Mesodermal cell (in vitro differentiated cells): Measurements from ENCODE around the gene PIN1. TPM values are rescaled to one million over a fixed set of nuclear protein-coding genes. Genes with fewer than 3 reads are reported as not detected.
"Not testable (repeated sequence)": the region's sequence is repeated elsewhere in the genome, so short reads cannot be mapped to it uniquely, and the experiment has no call there.

Experiments
- H3K27ac ChIP-seq: 2 replicates; pipeline ENCODE4 v1.7.0; 2013; ENCODE audit warnings: mild to moderate bottlenecking, low read depth, low read length, moderate library complexity; ENCODE audit not compliant: severe bottlenecking
- H3K36me3 ChIP-seq: 2 replicates; pipeline ENCODE4 v1.7.1; 2013; ENCODE audit warnings: mild to moderate bottlenecking, low read length, moderate library complexity; ENCODE audit not compliant: control insufficient read depth, insufficient read depth
- H3K4me1 ChIP-seq: one replicate; pipeline ENCODE4 v1.7.1; 2013; ENCODE audit warnings: mild to moderate bottlenecking, low read length; ENCODE audit not compliant: insufficient read depth, control insufficient read depth, poor library complexity, severe bottlenecking
- H3K4me3 ChIP-seq: 2 replicates; pipeline ENCODE4 v1.7.0; 2013; ENCODE audit warnings: low read length, control low read depth, mild to moderate bottlenecking; ENCODE audit not compliant: insufficient read depth, poor library complexity, severe bottlenecking; ENCODE audit errors: extremely low read depth
- H3K9me3 ChIP-seq: 2 replicates; pipeline ENCODE4 v1.7.1; 2013; ENCODE audit warnings: mild to moderate bottlenecking, low read length, moderate library complexity; ENCODE audit not compliant: control insufficient read depth
- WGBS, 2 experiments: methylation state at CpG; one replicate each; pipeline ENCODE4 v1.1.5; 2013; ENCODE audit warnings: missing lambda C conversion rate in 2 of 2; ENCODE audit not compliant: insufficient coverage in 2 of 2; 5-methylcytosine and 5-hydroxymethylcytosine counted together
- polyA plus RNA-seq, 2 experiments: library from polyadenylated mRNA; stranded (reverse); fragments of 50-300 nt; gene quantifications; one replicate each; pipeline ENCODE4 v1.2.3, GENCODE V29; 2013

The PIN1 gene
- 91.8 TPM for polyA plus RNA-seq (2013, experiment 1 of 2)
- 75.8 TPM for polyA plus RNA-seq (2013, experiment 2 of 2)

DNA sequence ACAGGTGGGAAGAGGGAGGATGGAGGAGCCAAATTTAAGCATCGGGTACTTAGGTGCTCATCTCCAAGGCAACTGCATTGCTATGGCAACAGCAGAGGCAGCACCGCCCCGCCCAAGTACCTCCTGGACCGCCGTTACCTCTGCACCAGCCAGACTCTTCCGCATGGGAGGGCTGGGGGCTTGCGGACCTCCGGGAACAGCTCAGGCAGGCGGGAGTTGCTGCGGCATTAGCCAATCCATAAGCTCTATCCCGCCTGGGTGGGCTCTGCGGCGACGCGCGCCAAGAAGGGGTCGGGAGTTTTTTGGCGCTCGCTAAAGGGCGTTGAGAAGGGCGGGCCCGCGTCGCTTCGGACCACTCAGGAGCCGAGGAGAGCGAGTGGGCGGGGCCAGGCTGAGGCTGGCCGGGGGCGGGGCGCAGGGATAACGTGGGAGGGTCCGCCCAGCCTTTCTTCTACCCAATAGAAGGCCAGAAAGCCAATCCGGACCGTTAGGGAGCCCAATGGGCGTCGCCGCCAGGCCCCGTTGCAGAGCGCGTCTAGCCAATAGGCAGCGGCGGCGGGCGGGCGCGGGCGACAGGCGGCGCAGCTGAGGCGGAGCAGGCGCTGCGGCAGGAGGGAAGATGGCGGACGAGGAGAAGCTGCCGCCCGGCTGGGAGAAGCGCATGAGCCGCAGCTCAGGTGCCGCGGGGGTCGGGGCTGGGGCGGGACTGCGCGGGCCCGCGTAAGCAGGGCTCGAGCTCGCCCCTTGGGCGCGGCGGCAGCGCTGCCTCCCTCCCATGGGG, at the start of gene PIN1:
TSS of gene PIN1 (plus strand) at position 593 of the 781 bp plus-strand sequence. CDS start at position 620, 27 bp downstream.
- Histone ChIP-seq H3K4me3 (peak within 1 kb of the TSS; percentile 92), H3K36me3 (peaks cover 50% of the 10 kb centered on the region), H3K9me3 (no peaks in the 10 kb centered on the region), H3K4me1 (no peaks in the 10 kb centered on the region), H3K27ac (peak within 1 kb of the TSS; percentile 0)
- whole genome bisulfite sequencing, 2 experiments: 0% methylated on average over 49 to 66 of the region's 73 CpGs

DNA sequence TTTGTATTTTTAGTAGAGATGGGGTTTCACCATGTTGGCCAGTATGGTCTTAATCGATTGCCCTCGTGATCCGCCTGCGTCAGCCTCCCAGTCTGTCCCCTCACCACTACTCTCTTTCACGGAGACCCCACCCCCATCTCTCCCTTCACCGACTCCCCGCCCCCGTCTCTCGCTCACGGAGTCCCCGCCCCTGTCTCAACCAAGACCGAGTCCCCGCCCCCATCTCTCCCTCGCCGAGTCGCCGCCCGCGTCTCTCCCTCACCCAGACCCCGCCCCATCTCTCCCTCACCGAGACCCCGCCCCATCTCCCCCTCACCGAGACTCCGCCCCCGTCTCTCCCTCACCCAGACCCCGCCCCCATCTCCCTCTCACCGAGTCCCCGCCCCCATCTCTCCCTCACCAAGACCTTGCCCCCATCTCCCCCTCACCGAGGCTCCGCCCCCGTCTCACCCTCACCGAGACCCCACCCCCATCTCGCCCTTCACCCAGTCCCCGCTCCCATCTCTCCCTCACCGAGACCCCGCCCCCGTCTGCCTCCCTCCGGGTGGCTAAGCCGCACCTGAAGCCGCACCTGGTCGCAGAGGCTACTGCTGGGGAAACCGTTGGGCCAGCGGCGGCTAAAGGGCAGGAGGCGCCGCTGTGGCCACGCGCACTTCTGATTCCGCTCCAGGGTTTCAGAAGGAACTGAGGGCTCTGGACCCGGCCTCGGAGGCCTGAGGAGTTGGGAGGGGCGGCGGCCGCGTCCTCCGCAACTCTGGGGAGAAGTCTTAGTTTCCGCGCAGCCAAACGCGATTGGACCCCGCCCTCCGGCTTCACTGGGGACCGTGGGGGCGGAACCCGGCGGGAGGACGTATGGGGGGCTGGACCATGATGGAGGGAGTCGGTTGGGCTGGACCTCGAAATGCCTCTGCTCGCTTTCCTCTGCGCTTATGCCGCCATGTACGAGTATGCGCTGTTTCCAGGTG, 49.5 kb upstream of the PIN1 start:
- H3K9me3 ChIP-seq: peaks cover 10% of the 10 kb centered on the region
- H3K4me3 ChIP-seq: peak overlapping the region; percentile 68
- peak overlapping the region; percentile 92 for H3K27ac ChIP-seq
- H3K36me3 ChIP-seq: no peaks in the 10 kb centered on the region
- 1% methylated on average over 24 to 28 of the region's 74 CpGs for WGBS, 2 experiments
- H3K4me1 ChIP-seq: peaks cover 14% of the 10 kb centered on the region

DNA sequence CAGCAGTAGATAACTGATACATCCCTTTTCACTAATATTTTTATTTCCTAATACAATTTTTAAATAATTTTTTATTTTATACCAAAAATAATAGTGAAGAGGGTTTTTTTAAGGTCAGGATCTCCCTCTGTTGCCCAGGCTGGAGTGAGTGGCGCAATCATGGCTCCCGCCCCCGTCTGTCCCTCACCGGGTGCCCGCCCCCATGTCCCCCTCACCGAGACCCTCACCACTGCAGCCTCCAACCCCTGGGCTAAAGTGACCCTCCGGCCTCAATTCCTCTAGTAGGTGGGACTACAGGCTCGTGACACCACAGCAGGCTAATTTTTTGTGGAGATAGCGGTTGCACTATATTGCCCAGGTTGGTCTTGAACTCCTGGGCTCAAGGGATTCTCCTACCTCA, 48.8 kb upstream of the PIN1 start:
- peaks cover 10% of the 10 kb centered on the region for H3K9me3 ChIP-seq
- no peaks in the 10 kb centered on the region for H3K36me3 ChIP-seq
- H3K4me1 ChIP-seq: peaks cover 14% of the 10 kb centered on the region
- WGBS, 2 experiments: 69 to 73% methylated on average over 5 to 6 of the region's 9 CpGs
- H3K27ac ChIP-seq: no peak overlapping the region
- H3K4me3 ChIP-seq: peak overlapping the region; percentile 68

DNA sequence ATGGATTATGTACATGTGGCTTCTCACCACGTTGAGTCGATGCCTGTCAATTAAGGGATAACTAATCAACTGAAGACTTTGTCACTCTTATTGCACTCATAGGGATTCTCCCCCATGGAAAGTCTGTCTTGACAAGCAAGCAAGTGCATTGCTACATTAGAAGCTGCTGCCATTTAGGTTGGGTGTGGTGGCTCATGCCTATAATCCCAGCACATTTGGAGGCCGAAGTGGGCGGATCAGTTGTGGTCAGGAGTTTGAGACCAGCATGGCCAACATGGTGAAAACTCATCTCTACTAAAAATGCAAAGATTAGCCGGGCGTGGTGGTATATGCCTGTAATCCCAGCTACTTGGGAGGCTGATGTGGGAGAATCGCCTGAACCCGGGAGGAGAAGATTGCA, 48.3 kb upstream of the PIN1 start:
- 95% methylated on average over 7 to 8 of the region's 8 CpGs for WGBS, 2 experiments
- peaks cover 14% of the 10 kb centered on the region for H3K4me1 ChIP-seq
- no peak overlapping the region for H3K27ac ChIP-seq
- H3K4me3 ChIP-seq: no peak overlapping the region
- H3K36me3 ChIP-seq: no peaks in the 10 kb centered on the region
- peaks cover 10% of the 10 kb centered on the region for H3K9me3 ChIP-seq

DNA sequence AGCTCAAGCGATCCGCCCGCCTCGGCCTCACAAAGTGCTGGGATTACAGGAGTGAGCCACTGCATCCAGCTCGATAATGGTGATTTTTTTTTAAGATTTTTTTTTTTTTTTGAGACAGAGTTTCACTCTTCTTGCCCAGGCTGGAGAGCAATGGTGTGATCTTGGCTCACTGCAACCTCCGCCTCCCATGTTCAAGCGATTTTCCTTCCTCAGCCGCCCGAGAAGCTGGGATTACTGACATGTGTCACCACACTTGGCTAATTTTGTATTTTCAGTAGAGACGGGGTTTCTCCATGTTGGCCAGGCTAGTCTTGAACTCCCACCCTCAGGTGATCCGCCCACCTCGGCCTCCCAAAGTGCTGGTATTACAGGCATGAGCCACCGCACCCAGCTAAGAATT, 46.5 kb upstream of the PIN1 start:
- H3K27ac ChIP-seq, H3K36me3 ChIP-seq, H3K4me3 ChIP-seq: not testable (repeated sequence)
- WGBS, 2 experiments: 97 to 100% methylated on average over 8 to 10 of the region's 13 CpGs
- Histone ChIP-seq H3K9me3 (peaks cover 10% of the 10 kb centered on the region), H3K4me1 (peaks cover 14% of the 10 kb centered on the region)

DNA sequence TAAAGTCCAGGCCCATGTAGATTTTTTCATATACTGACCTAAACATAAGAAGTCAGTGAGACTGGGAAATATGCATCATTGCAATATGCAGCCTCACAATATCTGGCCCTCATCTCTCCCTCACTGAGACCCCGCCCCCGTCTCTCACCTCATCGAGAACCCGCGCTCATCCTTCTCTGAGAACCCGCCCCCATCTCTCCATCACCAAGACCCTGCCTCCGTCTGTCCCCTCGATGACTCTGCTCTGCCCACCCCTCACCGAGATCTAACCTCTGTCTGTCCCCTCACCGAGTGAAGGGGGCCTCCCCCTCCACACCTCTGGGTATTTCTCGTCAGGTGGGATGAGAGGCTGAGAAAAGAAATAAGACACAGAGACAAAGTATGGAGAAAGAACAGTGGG, 46.1 kb upstream of the PIN1 start:
- H3K27ac ChIP-seq: peak overlapping the region; percentile 81
- H3K4me1 ChIP-seq: peaks cover 9% of the 10 kb centered on the region
- peaks cover 10% of the 10 kb centered on the region for H3K9me3 ChIP-seq
- H3K36me3 ChIP-seq: no peaks in the 10 kb centered on the region
- H3K4me3 ChIP-seq: no peak overlapping the region
- 84 to 94% methylated on average over 5 to 9 of the region's 11 CpGs for WGBS, 2 experiments

DNA sequence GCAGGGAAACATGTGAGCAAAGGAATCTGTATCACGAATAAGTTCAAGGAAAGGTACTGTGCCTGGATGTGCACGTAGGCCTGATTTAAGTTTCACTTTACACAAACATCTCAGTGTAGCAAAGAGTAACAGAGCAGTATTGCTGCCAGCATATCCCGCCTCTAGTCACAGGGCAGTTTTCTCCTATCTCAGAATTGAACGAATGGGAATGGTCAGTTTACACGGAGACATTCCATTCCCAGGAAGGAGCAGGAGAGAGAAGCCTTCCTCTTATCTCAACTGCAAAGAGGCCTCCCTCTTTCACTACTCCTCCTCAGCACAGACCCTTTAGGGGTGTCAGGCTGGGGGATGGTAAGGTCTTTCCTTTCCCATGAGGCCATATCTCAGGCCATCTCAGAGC, 45.5 kb upstream of the PIN1 start:
- H3K27ac ChIP-seq: peak overlapping the region; percentile 81

DNA sequence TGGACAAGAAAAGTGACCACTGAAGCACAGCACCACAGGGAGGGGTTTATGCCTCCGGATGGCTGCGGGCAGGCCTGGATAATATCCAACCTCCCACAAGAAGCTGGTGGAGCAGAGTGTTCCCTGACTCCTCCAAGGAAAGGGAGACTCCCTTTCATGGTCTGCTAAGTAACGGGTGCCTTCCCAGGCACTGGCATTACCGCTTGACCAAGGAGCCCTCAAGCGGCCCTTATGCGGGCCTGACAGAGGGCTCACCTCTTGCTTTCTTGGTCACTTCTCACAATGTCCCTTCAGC, 44.1 kb upstream of the PIN1 start:
- Histone ChIP-seq H3K4me3 (peak overlapping the region; percentile 66), H3K27ac (peak overlapping the region; percentile 13), H3K9me3 (peaks cover 10% of the 10 kb centered on the region)
- H3K36me3 ChIP-seq, H3K4me1 ChIP-seq: not testable (repeated sequence)
- WGBS, 2 experiments: 89 to 96% methylated on average over 3 to 4 of the region's 6 CpGs

More for the DNA sequence above, 45.5 kb upstream of the PIN1 start:
- not testable (repeated sequence) for H3K36me3 ChIP-seq, H3K4me3 ChIP-seq, H3K4me1 ChIP-seq
- H3K9me3 ChIP-seq: peaks cover 10% of the 10 kb centered on the region
- 62 to 100% methylated on average over 1 to 3 of the region's 5 CpGs for WGBS, 2 experiments

DNA sequence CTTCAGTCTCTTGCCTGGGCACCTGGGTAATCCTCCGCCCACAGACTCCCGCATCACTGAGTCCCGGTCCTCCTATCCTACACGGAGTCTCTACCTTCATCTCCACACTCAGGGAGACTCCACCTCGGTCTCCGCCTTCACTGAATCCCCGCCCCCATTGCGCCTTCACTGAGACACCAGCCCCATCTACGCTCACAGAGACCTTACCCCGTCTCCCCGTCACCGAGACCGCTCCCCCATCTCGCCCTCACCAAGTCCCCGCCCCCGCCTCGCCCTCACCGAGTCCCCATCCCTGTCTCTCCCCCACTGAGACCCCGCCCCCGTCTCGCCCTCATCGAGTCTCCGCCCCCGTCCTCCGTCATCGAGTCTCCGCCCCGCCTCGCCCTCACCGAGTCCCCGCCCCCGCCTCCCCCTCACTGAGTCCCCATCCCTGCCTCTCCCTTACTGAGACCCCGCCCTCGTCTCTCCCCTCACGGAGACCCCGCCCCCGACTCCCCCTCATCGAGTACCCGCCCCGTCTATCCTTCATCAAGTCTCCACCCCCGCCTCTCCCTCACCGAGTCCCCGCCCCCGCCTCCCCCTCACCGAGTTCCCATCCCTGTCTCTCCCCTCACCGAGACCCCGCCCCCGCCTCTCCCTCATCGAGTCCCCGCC, 43.4 kb upstream of the PIN1 start:
- peaks cover 8% of the 10 kb centered on the region for H3K4me1 ChIP-seq
- H3K36me3 ChIP-seq: no peaks in the 10 kb centered on the region
- 10 to 13% methylated on average over 8 to 12 of the region's 50 CpGs for WGBS, 2 experiments
- H3K9me3 ChIP-seq: peaks cover 9% of the 10 kb centered on the region
- H3K27ac ChIP-seq: peak overlapping the region; percentile 45
- H3K4me3 ChIP-seq: peak overlapping the region; percentile 66

DNA sequence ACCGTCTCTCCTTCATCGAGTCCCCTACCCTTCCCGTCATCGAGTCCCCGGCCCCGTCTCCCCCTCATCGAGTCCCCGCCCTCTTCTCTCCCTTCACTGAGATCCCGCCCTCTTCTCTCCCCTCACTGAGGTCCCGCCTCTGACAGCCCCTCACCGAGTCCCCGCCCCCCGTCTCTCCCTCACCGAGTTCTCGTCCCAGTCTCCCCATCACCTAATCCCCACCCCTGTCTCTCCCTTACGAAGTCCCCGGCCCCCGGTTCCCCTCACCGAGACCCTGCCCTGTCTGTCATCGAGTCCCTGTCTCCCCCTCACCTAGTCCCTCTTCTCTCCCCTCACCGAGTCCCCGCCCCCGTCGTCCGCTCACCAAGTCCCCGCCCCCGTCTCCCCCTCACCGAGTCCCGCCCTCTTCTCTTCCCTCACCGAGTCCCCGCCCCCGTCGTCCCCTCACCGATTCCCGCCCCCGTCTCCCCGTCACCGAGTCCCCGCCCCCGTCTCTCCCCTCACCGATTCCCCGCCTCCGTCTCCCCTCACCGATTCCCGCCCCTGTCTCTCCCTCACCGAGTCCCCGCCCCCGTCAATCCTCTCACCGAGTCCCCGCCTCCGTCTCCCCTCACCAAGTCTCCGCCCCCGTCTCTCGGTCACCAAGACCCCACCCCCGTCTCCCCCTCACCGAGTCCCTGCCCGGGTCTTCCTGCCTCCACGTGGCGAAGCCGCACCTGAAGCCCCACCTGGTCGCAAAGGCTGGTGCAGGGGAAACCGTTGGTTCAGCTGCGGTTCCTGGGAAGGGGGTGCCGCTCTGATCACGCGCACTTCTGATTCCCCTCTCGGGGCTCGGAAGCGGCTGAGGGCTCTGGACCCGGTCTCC, 42.7 kb upstream of the PIN1 start:
- Histone ChIP-seq H3K36me3 (no peaks in the 10 kb centered on the region), H3K4me3 (peak overlapping the region; percentile 66), H3K4me1 (peaks cover 8% of the 10 kb centered on the region), H3K9me3 (peaks cover 2% of the 10 kb centered on the region), H3K27ac (peak overlapping the region; percentile 82)
- WGBS, 2 experiments: 0% methylated on average over 26 to 40 of the region's 70 CpGs
